Measurements from ENCODE around the gene FDXR.
A peak's percentile ranks its signal among the peaks of the same experiment; 100 is the strongest.

Gene FDXR

DNA sequence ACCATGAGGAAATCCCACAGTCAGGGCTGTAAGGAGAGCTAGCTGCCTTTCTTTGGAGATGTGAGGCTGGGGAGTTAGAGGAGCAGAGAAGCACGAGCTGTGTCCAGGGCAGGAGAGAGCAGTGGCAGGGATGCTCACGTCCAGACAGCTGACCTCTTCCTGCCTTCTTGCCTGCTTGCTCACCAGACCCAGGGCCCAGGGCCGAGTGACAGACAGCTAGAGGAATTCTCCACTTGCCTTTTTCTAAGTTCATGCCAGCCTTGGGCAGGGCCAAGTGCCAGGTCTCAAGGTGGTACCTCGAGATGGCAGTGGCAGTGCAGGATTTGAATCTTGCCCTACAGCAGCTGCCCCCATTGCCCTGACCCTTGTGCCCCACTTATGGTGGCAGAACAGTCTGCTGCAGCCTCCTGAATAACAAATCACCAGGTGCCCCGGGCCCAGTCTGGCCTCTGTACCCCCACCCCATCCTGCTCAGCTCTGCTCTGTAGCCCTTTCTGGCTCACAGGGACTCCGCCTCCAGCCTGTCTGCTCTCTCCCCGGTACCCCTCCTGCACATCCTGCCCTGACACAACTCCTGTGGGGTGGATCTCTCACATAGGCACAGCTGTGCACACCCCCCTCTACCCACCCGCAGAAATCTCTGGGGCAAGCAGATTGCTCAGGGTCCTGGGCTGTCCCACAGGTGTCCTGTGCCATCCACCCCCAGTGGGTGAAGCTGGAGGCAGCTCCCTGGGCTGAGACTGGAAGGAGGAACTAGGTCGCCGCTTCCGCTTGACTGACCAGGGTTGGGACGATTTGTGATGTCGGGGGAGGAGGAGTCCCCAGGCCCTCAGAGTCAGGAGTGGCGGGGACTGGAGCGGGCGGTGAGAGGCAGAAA is 39.1 kb downstream of the FDXR start:
- Mint-ChIP-seq H3K9me3 (no peaks in the 10 kb centered on the region), H3K4me1 (ENCODE audit: low read depth) (peaks cover 22% of the 10 kb centered on the region), H3K27me3 (no peaks in the 10 kb centered on the region), H3K36me3 (ENCODE audit: low read depth) (peaks cover 77% of the 10 kb centered on the region), H3K27ac (peak overlapping the region; percentile 73), H3K4me3 (no peak overlapping the region)
- intact Hi-C loops (cut with micrococcal nuclease): no loop called here

DNA sequence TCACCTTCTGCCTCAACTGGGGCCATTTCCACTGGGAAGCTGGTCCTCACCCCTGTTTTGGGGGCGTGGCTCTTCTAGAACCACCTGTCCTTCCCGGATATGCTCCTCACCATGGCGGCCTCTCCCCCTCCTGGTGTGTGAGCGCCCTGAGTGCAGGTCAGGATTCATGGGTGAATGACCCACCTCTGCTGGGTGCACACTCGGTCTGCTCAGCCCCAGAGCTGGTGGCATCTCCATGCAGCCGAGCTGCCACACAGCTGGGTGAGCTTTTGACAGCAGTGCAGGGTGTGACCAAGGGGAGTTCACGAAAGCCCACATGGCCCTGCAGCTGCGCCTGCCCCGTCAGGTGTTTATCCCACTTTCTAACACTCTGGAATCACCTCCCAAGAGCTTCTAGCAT is 40.4 kb downstream of the FDXR start:
- H3K36me3 Mint-ChIP-seq (ENCODE audit: low read depth): peaks cover 76% of the 10 kb centered on the region

GRCh38 chr17:74831444-74832146 is 41.2 kb downstream of the FDXR start:
- Mint-ChIP-seq H3K4me3 (no peak overlapping the region), H3K27me3 (no peaks in the 10 kb centered on the region), H3K4me1 (ENCODE audit: low read depth) (peaks cover 22% of the 10 kb centered on the region), H3K27ac (no peak overlapping the region), H3K36me3 (ENCODE audit: low read depth) (peaks cover 76% of the 10 kb centered on the region), H3K9me3 (no peaks in the 10 kb centered on the region)
- intact Hi-C loops (cut with micrococcal nuclease): no loop called here

More for the DNA sequence above, 40.4 kb downstream of the FDXR start:
- Mint-ChIP-seq H3K4me1 (ENCODE audit: low read depth) (peaks cover 22% of the 10 kb centered on the region), H3K4me3 (no peak overlapping the region), H3K27ac (no peak overlapping the region), H3K9me3 (no peaks in the 10 kb centered on the region), H3K27me3 (no peaks in the 10 kb centered on the region)
- intact Hi-C loops (cut with micrococcal nuclease): no loop called here

DNA sequence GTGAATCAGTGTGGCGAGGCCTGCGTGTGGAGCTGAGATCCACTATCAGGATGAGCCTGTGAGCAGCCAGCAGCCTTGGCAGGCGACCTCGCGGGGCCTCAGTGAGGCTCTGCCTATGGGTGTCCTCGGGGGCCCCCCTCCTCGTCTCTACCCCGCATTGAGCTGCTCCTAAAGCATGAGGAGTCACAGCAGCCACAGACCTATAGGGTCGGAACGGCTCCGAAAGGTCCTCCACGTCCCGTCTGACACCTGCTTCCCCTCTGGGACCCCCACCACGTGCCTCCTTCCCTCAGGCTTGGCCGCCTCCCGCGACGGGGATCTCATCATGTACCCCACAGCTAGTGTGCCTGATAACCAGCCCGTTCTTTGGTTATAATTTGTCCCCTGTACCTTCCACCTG is 41.9 kb downstream of the FDXR start:
- H3K27ac Mint-ChIP-seq: no peak overlapping the region
- no peaks in the 10 kb centered on the region for H3K27me3 Mint-ChIP-seq
- peaks cover 22% of the 10 kb centered on the region for H3K4me1 Mint-ChIP-seq (ENCODE audit: low read depth)
- no peaks in the 10 kb centered on the region for H3K9me3 Mint-ChIP-seq
- peaks cover 76% of the 10 kb centered on the region for H3K36me3 Mint-ChIP-seq (ENCODE audit: low read depth)
- intact Hi-C loops (cut with micrococcal nuclease): no loop called here
- H3K4me3 Mint-ChIP-seq: no peak overlapping the region

DNA sequence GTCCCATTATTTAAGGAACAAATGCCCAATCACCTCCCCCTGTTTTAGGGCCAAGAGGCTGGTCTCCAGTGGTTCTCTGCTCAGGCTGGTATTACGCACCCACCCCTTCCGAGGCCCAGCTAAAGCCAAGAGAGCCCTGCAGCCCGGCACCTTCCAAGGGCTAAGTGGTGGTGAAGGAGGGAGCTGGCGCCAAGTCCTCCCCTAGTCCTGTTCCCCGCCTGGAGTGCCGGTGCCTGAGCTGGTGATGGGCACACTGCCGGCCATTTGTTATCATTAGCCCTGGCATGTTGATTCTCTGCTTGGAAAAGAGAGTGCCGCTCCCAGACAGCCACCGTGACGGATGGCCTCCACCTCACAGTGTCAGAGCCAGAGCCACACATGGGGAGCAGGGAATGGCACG is 45.0 kb downstream of the FDXR start:
- no peaks in the 10 kb centered on the region for H3K9me3 Mint-ChIP-seq
- H3K27me3 Mint-ChIP-seq: no peaks in the 10 kb centered on the region
- no peak overlapping the region for H3K4me3 Mint-ChIP-seq
- peaks cover 96% of the 10 kb centered on the region for H3K36me3 Mint-ChIP-seq (ENCODE audit: low read depth)
- intact Hi-C loops (cut with micrococcal nuclease): no loop called here
- no peak overlapping the region for H3K27ac Mint-ChIP-seq
- peaks cover 4% of the 10 kb centered on the region for H3K4me1 Mint-ChIP-seq (ENCODE audit: low read depth)

GRCh38 chr17:74825952-74826719 is 46.7 kb downstream of the FDXR start:
- H3K4me1 Mint-ChIP-seq (ENCODE audit: low read depth): no peaks in the 10 kb centered on the region
- intact Hi-C loops (cut with micrococcal nuclease): no loop called here
- H3K4me3 Mint-ChIP-seq: no peak overlapping the region
- peaks cover 99% of the 10 kb centered on the region for H3K36me3 Mint-ChIP-seq (ENCODE audit: low read depth)
- H3K27me3 Mint-ChIP-seq: no peaks in the 10 kb centered on the region
- H3K27ac Mint-ChIP-seq: no peak overlapping the region
- H3K9me3 Mint-ChIP-seq: no peaks in the 10 kb centered on the region

DNA sequence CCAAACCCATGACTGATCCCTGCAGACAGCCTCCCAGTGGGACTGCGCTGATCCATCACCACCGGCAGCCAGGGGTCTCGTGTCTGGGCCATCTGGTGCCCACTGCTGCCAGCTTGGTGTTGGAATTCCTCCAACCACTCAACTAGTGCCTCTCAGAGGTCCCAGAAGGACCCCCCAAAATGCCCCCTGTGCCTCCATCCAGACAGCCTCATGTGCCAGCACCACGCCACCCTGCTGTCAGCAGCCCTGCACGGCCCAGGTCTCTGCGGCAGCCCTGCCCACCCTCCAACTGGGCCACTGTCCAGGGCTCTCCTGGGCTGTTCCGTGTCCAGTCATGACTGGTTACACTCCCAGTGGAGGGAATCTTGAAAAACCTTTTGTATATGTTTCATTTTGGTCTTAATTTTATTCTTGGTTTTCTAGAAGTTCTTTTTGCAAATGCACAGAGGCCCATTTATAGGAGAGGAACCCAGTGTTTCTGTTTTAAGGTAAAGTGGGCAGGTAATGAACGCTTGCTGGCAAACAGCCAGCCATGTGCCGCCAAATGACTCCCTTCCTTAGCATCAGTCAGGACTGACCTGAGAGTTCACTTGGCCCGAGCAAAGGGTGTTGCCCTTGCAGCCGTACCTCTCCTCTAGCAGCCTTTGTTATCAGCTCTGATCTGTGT is 47.7 kb downstream of the FDXR start:
- Mint-ChIP-seq H3K27me3 (no peaks in the 10 kb centered on the region), H3K27ac (no peak overlapping the region), H3K9me3 (no peaks in the 10 kb centered on the region), H3K4me1 (ENCODE audit: low read depth) (no peaks in the 10 kb centered on the region), H3K36me3 (ENCODE audit: low read depth) (peaks cover 99% of the 10 kb centered on the region), H3K4me3 (no peak overlapping the region)
- intact Hi-C loops (cut with micrococcal nuclease): no loop called here

DNA sequence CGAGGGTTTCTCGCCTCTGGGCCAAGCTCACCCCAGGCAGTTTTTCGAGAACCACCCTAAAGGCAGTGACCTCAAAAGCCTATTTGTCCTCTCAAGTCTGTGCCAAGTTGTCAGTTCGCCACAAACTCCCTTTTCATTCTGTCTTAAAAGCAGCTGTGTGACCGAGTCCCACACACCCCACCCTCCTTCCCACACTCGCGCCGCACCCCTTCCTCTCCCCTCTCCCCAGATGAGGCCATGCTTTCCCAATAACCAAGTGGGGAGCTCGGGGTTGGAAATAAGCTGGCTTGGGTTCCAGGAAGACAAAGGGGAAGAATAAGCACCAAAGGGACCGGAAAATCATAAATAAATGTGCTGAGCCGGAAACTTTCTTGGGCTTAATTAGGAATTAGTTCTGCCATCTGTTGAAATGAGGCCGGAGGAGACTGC is 49.8 kb downstream of the FDXR start:
- Mint-ChIP-seq H3K4me1 (ENCODE audit: low read depth) (no peaks in the 10 kb centered on the region), H3K36me3 (ENCODE audit: low read depth) (peaks cover 100% of the 10 kb centered on the region), H3K9me3 (no peaks in the 10 kb centered on the region), H3K4me3 (no peak overlapping the region), H3K27me3 (no peaks in the 10 kb centered on the region), H3K27ac (no peak overlapping the region)
- intact Hi-C loops (cut with micrococcal nuclease): no loop called here

GRCh38 chr17:74822335-74822938 is 50.4 kb downstream of the FDXR start:
- Mint-ChIP-seq H3K27me3 (no peaks in the 10 kb centered on the region), H3K36me3 (ENCODE audit: low read depth) (peaks cover 100% of the 10 kb centered on the region), H3K4me1 (ENCODE audit: low read depth) (no peaks in the 10 kb centered on the region), H3K27ac (no peak overlapping the region), H3K4me3 (no peak overlapping the region), H3K9me3 (no peaks in the 10 kb centered on the region)
- intact Hi-C loops (cut with micrococcal nuclease): no loop called here

GRCh38 chr17:74821655-74822334 is 51.0 kb downstream of the FDXR start:
- Mint-ChIP-seq H3K27ac (no peak overlapping the region), H3K27me3 (no peaks in the 10 kb centered on the region), H3K4me3 (no peak overlapping the region), H3K36me3 (ENCODE audit: low read depth) (peaks cover 100% of the 10 kb centered on the region), H3K4me1 (ENCODE audit: low read depth) (no peaks in the 10 kb centered on the region), H3K9me3 (no peaks in the 10 kb centered on the region)
- intact Hi-C loops (cut with micrococcal nuclease): no loop called here

DNA sequence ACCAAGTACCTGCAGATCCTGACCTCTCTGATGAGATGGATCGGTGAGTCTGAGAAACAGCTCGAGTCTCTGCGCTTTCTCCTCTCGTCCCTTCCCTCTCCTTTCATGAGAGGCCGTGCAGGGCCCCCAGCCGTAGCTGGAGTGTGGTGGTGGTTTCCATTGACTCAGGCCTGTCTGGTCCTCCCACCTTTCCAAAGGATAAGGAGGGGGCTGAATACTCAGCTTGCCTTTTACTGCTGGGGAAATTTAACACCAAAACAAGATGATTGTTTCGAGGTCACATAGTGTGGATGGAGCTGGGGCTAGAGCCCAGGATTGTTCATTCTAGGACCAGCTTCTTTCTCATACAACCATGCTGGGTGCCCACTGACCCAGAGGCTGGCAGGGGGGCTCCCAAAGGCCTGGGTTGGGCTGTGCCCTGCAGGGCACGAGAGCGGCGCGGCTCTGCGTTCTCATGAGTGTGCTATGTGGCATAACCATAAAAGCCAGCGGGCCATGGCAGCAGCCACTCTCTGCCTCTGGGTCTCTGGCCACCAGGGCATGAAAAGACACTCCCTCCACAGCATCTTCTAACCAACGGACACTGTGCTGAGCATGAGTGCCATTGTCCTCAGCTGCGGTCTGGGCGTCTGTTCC is 52.9 kb downstream of the FDXR start:
- H3K4me1 Mint-ChIP-seq (ENCODE audit: low read depth): peaks cover 4% of the 10 kb centered on the region
- intact Hi-C loops (cut with micrococcal nuclease): no loop called here
- H3K27me3 Mint-ChIP-seq: no peaks in the 10 kb centered on the region
- H3K4me3 Mint-ChIP-seq: no peak overlapping the region
- no peaks in the 10 kb centered on the region for H3K9me3 Mint-ChIP-seq
- H3K27ac Mint-ChIP-seq: no peak overlapping the region
- H3K36me3 Mint-ChIP-seq (ENCODE audit: low read depth): peaks cover 100% of the 10 kb centered on the region

- intact Hi-C loops (cut with micrococcal nuclease): no loop called here
These were observed 54.4 kb downstream of the FDXR start for GRCh38 chr17:74818291-74818938.

More at GRCh38 chr17:74818291-74818938, 54.4 kb downstream of the FDXR start:
- Mint-ChIP-seq H3K9me3 (no peaks in the 10 kb centered on the region), H3K27ac (no peak overlapping the region), H3K4me3 (no peak overlapping the region), H3K27me3 (peaks cover 3% of the 10 kb centered on the region), H3K36me3 (ENCODE audit: low read depth) (peaks cover 92% of the 10 kb centered on the region), H3K4me1 (ENCODE audit: low read depth) (peaks cover 19% of the 10 kb centered on the region)
